OCI-LY7 (cell line): Measurements from ENCODE around the gene CARHSP1. TPM values are rescaled to one million over a fixed set of nuclear protein-coding genes. Genes with fewer than 3 reads are reported as not detected.

Source experiments
- BruUV-seq: library from RNA; stranded (reverse); fragments of 400-500 nt; replicated peaks from 2 replicates; lab custom pipeline; 2021; lab: Mats Ljungman, UMichigan
- CTCF ChIA-PET: fragments of 300-600 bp; sonication (Branson Sonifier 250); formaldehyde crosslinking; loops from one replicate; lab custom pipeline; 2022; ENCODE audit warnings: antibody characterized with exemption; ENCODE audit not compliant: unreplicated experiment; lab: Charles Lee
- POLR2A ChIA-PET: fragments of 300-600 bp; sonication (Branson Sonifier 250); formaldehyde crosslinking; loops from one replicate; lab custom pipeline; 2022; ENCODE audit warnings: antibody characterized with exemption; lab: Charles Lee
- DNase-seq: peaks from one replicate; pipeline ENCODE4 v3.0.0-alpha.2; 2015; ENCODE audit warnings: low spot score
- H2AFZ ChIP-seq: fragments of 200-600 bp; sonication (generic), shearing (Covaris generic); 2 replicates; pipeline ENCODE4 v1.6.1; 2014; ENCODE audit warnings: mild to moderate bottlenecking, antibody characterized with exemption, low read length, moderate library complexity
- H3K27ac ChIP-seq: fragments of 200-600 bp; sonication (generic); 2 replicates; pipeline ENCODE4 v1.5.1; 2014; ENCODE audit warnings: mixed run types, low read depth, mild to moderate bottlenecking, moderate library complexity, low read length, inconsistent platforms; ENCODE audit not compliant: poor library complexity, severe bottlenecking
- H3K36me3 ChIP-seq: fragments of 200-600 bp; sonication (generic); 2 replicates; pipeline ENCODE4 v1.6.1; 2014; ENCODE audit warnings: mild to moderate bottlenecking, antibody characterized with exemption, low read length, moderate library complexity, mixed read lengths; ENCODE audit not compliant: insufficient read depth
- H3K4me1 ChIP-seq: fragments of 200-600 bp; sonication (generic); 2 replicates; pipeline ENCODE4 v1.5.1; 2014; ENCODE audit warnings: mild to moderate bottlenecking, low read length; ENCODE audit not compliant: insufficient read depth, poor library complexity, severe bottlenecking
- H3K4me2 ChIP-seq: fragments of 200-600 bp; sonication (generic); 2 replicates; pipeline ENCODE4 v1.6.1; 2014; ENCODE audit warnings: mild to moderate bottlenecking, low read length
- H3K4me3 ChIP-seq: fragments of 200-600 bp; sonication (generic); 2 replicates; pipeline ENCODE4 v1.5.1; 2014; ENCODE audit warnings: mild to moderate bottlenecking, low read depth, low read length; ENCODE audit not compliant: poor library complexity, severe bottlenecking
- H3K79me2 ChIP-seq: fragments of 200-600 bp; sonication (generic); 2 replicates; pipeline ENCODE4 v1.6.1; 2016; ENCODE audit warnings: low read depth, mild to moderate bottlenecking, low read length, moderate library complexity, mixed read lengths; ENCODE audit not compliant: insufficient read depth
- H3K9me2 ChIP-seq: fragments of 200-600 bp; sonication (generic); 2 replicates; pipeline ENCODE4 v1.6.1; 2016; ENCODE audit warnings: mild to moderate bottlenecking, low read length, mixed read lengths; ENCODE audit not compliant: insufficient read depth
- H3K9me3 ChIP-seq: fragments of 200-600 bp; sonication (generic); 2 replicates; pipeline ENCODE4 v1.6.1; 2014; ENCODE audit warnings: mild to moderate bottlenecking, mixed run types, low read length, mixed read lengths
- H4K20me1 ChIP-seq: fragments of 200-600 bp; sonication (generic); 2 replicates; pipeline ENCODE4 v1.6.1; 2014; ENCODE audit warnings: mild to moderate bottlenecking, antibody characterized with exemption, low read length, moderate library complexity, mixed read lengths; ENCODE audit not compliant: insufficient read depth
- CTCF ChIP-seq: fragments of 200-600 bp; sonication (generic); conservative IDR thresholded peaks from 2 replicates; pipeline ENCODE4 v1.5.1; 2014; ENCODE audit warnings: mild to moderate bottlenecking, antibody characterized with exemption, low read length, moderate library complexity, mixed read lengths
- EZH2phosphoT487 ChIP-seq: fragments of 200-600 bp; sonication (generic); IDR thresholded peaks from 2 replicates; pipeline ENCODE4 v1.6.1; 2018; ENCODE audit warnings: low read depth, borderline replicate concordance, mild to moderate bottlenecking, mixed run types, antibody characterized with exemption, low read length, moderate library complexity, mixed read lengths
- intact Hi-C: fragments of 100-400 bp; cut with micrococcal nuclease; formaldehyde crosslinking; loops from one replicate; pipeline ENCODE4 v1.10.0; 2022; ENCODE audit not compliant: unreplicated experiment
- total RNA-seq, 2 experiments: library from RNA; depleted of rRNA in 1 of 2; stranded (reverse); fragments of >200 nt in 1 of 2; shearing (Covaris generic) in 1 of 2; gene quantifications; 2 replicates each; pipeline ENCODE4 v1.2.3, GENCODE V29; 2014 to 2022

CARHSP1 gene
- total RNA-seq, 2 experiments from 2014 or later = 156 to 241 TPM

GRCh38 chr16:8854298-8854948, 14.4 kb downstream of the CARHSP1 start:
- no TSS peak for BruUV-seq
- intact Hi-C loops = no loop called here
- H3K9me3 ChIP-seq = no peaks in the 10 kb centered on the region
- H3K4me3 ChIP-seq = no peak overlapping the region
- ChIA-PET CTCF (no interaction called here), POLR2A (no interaction called here)
- H3K36me3 ChIP-seq = peaks cover 97% of the 10 kb centered on the region
- no peaks in the 10 kb centered on the region for H3K4me1 ChIP-seq
- H3K79me2 ChIP-seq = 0 out of 2 replicates have a peak, but pooled peaks cover 1% of the 10 kb centered on the region
- no peak overlapping the region for H3K4me2 ChIP-seq
- TF ChIP-seq CTCF (no peak), EZH2phosphoT487 (no peak)
- no peak overlapping the region for H2AFZ ChIP-seq
- DNase-seq = no peak
- H3K27ac ChIP-seq = no peak overlapping the region
- H3K9me2 ChIP-seq = no peaks in the 10 kb centered on the region
- no peaks in the 10 kb centered on the region for H4K20me1 ChIP-seq

- Histone ChIP-seq H3K27ac (no peak overlapping the region), H3K9me3 (no peaks in the 10 kb centered on the region), H2AFZ (no peak overlapping the region), H4K20me1 (no peaks in the 10 kb centered on the region), H3K4me1 (no peaks in the 10 kb centered on the region), H3K4me3 (no peak overlapping the region), H3K4me2 (no peak overlapping the region), H3K79me2 (no peaks in the 10 kb centered on the region), H3K36me3 (peaks cover 97% of the 10 kb centered on the region), H3K9me2 (no peaks in the 10 kb centered on the region)
- intact Hi-C loops = no loop called here
- ChIA-PET CTCF (no interaction called here), POLR2A (no interaction called here)
- no TSS peak for BruUV-seq
- no peak for DNase-seq
- TF ChIP-seq EZH2phosphoT487 (no peak), CTCF (no peak)
These were observed 15.2 kb downstream of the CARHSP1 start for GRCh38 chr16:8853611-8854010.

GRCh38 chr16:8853150-8853549, 15.7 kb downstream of the CARHSP1 start:
- no peak for DNase-seq
- Histone ChIP-seq H3K4me3 (no peak overlapping the region), H3K4me1 (no peaks in the 10 kb centered on the region), H3K9me2 (no peaks in the 10 kb centered on the region), H2AFZ (no peak overlapping the region), H3K79me2 (no peaks in the 10 kb centered on the region), H3K27ac (no peak overlapping the region), H4K20me1 (no peaks in the 10 kb centered on the region), H3K36me3 (peaks cover 97% of the 10 kb centered on the region), H3K9me3 (no peaks in the 10 kb centered on the region), H3K4me2 (no peak overlapping the region)
- CTCF ChIA-PET = no interaction called here
- no peak for TF ChIP-seq EZH2phosphoT487
- no peak for TF ChIP-seq CTCF
- POLR2A ChIA-PET = interaction anchor here (0.8 to 2.1 kb wide), 2 partner anchors 10 to 16 kb away, joined by 3 to 5 read pairs; partner anchors contain the start of gene CARHSP1
- intact Hi-C loops = no loop called here
- BruUV-seq = TSS peak; percentile 15
